GOT3 (cell line): ENCODE data around the gene AQP12B.

Source experiments
- DNase-seq: peaks from one replicate; lab custom pipeline; 2025; ENCODE audit warnings: mixed read lengths; lab: John Stamatoyannopoulos, UW

AQP12B gene

GRCh38 chr2:240717681-240718581 is 35.2 kb upstream of the AQP12B start:
- no peak for DNase-seq

- DNase-seq: no peak
These were observed 34.5 kb upstream of the AQP12B start for GRCh38 chr2:240717181-240717641.

GRCh38 chr2:240716130-240716798 is 33.6 kb upstream of the AQP12B start:
- no peak for DNase-seq

- DNase-seq: no peak
These were observed 32.4 kb upstream of the AQP12B start for GRCh38 chr2:240714747-240715725.

- no peak for DNase-seq
These were observed 31.5 kb upstream of the AQP12B start for GRCh38 chr2:240713928-240714746.

GRCh38 chr2:240713071-240713927 is 30.6 kb upstream of the AQP12B start:
- no peak for DNase-seq

GRCh38 chr2:240712121-240712520 is 29.4 kb upstream of the AQP12B start:
- no peak for DNase-seq

- no peak for DNase-seq
These were observed 29.0 kb upstream of the AQP12B start for GRCh38 chr2:240711701-240712100.

GRCh38 chr2:240711296-240711695 is 28.6 kb upstream of the AQP12B start:
- no peak for DNase-seq

- no peak for DNase-seq
These were observed 25.8 kb upstream of the AQP12B start for GRCh38 chr2:240708457-240708856.

GRCh38 chr2:240707821-240708220 is 25.1 kb upstream of the AQP12B start:
- DNase-seq: no peak

- DNase-seq: no peak
These were observed 24.5 kb upstream of the AQP12B start for GRCh38 chr2:240707043-240707756.

GRCh38 chr2:240705204-240705791 is 22.6 kb upstream of the AQP12B start:
- DNase-seq: no peak

GRCh38 chr2:240704651-240705050 is 22.0 kb upstream of the AQP12B start:
- no peak for DNase-seq

- no peak for DNase-seq
These were observed 21.0 kb upstream of the AQP12B start for GRCh38 chr2:240703417-240704341.

- no peak for DNase-seq
These were observed 19.9 kb upstream of the AQP12B start for GRCh38 chr2:240702640-240703011.

GRCh38 chr2:240701736-240702639 is 19.3 kb upstream of the AQP12B start:
- DNase-seq: no peak
